HG02938 (cell line): ENCODE results near the gene KLRK1.
"Not testable (repeated sequence)": the region's sequence is repeated elsewhere in the genome, so short reads cannot be mapped to it uniquely, and the experiment has no call there.

ENCODE experiments used
- ATAC-seq: cut with Tn5 transposase; IDR thresholded peaks from one replicate; pipeline ENCODE4 v1.9.1; 2021; ENCODE audit warnings: mild to moderate bottlenecking, moderate library complexity; ENCODE audit not compliant: unreplicated experiment

KLRK1 gene

GRCh38 chr12:10390991-10391390 is 1.1 kb upstream of the KLRK1 start:
- not testable (repeated sequence) for ATAC-seq

GRCh38 chr12:10388624-10389413 is 1.0 kb downstream of the KLRK1 start:
- no peak for ATAC-seq

DNA sequence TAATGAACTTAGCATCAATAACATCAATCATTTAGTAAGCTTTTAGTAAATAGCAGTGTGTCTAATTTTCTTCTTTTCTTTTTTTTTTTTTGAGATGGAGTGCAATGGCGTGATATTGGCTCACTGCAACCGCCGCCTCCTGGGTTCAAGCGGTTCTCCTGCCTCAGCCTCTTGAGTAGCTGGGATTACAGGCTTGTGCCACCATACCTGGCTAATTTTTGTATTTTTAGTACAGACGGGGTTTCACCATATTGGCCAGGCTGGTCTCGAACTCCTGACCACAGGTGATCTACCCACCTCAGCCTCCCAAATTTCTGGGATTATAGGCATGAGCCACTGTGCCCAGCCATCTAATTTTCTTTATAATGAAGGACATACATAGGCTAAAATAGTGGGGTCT is 2.3 kb downstream of the KLRK1 start:
- not testable (repeated sequence) for ATAC-seq

DNA sequence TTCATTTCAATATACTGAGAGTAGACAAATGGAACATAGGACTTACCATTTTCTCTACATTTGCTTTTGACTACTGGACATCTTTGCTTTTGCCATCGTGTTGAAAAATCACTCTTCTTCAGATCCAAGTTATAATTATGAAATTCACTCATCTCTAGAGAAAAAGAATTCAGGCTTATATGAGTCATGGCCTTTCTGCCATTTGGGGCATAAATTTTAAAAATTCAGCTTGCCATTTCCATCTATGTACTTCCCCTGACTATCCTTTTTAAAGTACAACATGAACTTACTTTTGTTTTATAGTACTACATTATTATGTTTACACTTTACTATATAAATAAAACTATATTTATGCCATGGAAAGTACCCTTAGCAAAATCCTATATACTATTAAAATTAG is 3.0 kb downstream of the KLRK1 start:
- ATAC-seq = no peak

DNA sequence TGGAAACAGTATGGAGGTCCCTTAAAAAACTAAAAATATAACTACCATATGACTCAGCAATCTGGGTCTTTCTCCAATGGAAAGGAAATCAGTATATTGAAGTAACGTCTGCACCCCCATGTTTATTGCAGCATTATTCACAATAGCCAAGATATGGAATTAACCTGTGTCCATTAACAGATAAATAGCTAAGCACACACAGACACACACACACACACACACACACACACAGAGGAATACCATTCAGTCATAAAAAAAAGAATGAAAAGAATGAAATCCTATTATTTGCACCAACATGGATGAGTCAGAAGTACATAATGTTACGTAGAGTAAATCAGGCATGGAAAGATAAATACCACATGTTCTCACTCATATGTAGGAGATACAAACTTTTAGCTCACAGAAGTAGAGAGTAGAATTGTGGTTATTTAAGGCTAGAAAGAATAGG is 4.7 kb downstream of the KLRK1 start:
- no peak for ATAC-seq

DNA sequence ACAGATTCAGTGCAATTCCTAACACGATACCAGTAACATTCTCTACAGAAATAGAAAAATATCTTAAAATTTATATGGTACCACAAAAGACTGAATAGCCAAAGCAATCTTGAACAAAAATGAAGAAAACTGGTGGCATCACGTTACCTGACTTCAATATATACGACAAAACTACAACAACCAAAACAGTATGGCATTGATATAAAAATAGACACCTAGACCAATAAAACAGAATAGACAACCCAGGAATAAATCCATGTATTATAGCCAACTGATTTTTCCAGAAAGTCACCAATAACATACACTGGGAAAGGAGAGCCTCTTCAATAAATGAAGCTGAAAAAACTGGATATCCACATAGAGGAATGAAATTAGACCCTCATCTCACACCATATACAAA is 5.7 kb downstream of the KLRK1 start:
- no peak for ATAC-seq

DNA sequence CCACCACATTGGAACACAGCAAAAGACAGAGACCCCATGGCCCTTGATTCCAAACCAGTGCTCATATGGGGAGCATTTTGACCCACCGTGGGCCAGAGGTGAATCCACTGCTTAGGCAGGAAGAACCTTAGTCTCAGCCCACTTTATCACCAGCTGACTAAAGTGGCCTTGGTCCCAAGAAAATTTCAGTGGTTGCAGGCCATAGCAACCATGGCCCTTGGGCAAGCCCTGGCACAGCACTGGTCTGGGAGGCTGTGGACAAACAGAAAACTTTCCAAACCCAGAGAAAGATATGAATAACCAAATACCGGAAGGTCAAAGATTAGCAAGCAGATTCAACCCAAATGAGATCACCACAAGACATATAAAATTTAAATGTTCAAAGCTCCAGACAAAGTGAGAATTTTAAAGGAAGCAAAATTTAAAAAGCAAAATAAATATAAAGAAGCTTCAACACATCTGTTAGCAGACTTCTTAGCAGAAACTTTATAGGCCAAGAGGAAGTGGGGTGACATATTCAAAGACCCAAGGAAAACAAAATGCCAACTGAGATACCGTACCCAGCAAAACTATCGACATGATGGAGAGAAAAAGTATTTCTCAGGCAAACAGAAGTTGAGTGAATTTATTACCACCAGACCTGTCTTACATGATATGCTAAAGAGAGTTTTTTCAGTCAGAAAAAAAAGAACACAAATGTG is 7.8 kb downstream of the KLRK1 start:
- ATAC-seq = no peak

- not testable (repeated sequence) for ATAC-seq
Measured at GRCh38 chr12:10378737-10379136, 11.1 kb downstream of the KLRK1 start.

GRCh38 chr12:10374624-10375018 is 15.2 kb downstream of the KLRK1 start:
- no peak for ATAC-seq

GRCh38 chr12:10372559-10372958 is 17.3 kb downstream of the KLRK1 start:
- no peak for ATAC-seq

- not testable (repeated sequence) for ATAC-seq
Measured at GRCh38 chr12:10371893-10372535, 17.8 kb downstream of the KLRK1 start.

- ATAC-seq = no peak
Measured at GRCh38 chr12:10369557-10370415, 20.1 kb downstream of the KLRK1 start.

- no peak for ATAC-seq
Measured at GRCh38 chr12:10368206-10369171, 21.4 kb downstream of the KLRK1 start.

DNA sequence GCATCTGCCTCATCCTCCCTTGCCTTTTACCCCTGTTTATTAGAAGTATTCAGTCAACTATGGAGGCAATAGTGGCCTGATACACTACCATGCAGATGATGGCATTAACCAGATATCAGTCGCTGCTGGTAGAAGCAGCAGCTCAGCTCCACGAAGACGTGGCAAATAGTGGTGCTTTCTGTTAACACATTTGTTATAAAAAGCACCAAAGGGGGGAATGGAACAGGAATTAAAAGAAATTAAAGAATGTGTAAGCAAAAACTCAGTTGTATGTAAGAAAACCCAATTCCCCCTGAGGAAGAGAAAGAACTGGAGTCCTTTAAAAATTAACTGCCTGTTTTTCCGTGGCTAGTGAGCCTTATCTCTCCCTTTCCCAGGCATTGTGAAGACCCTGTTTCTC is 22.1 kb downstream of the KLRK1 start:
- not testable (repeated sequence) for ATAC-seq

DNA sequence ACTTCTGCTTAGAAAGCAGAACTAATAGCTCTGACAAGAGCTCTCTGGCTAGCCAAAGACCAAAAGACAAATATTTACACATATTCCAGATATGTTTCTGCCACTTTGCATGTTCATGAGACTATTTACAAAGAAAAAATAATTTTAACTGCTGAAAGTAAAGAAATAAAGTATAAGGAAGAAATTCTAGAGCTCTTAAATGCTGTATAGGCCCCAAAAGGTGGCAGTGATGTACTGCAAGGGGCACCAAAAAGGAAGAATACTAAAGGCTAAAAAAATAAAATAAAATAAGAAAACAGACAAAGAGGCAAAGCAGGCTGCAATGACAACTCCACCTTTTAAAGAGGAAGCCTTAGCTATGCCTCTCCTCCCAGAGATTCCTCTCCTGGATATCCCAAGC is 23.0 kb downstream of the KLRK1 start:
- no peak for ATAC-seq

- ATAC-seq = no peak
Measured at GRCh38 chr12:10365696-10366405, 24.0 kb downstream of the KLRK1 start.

DNA sequence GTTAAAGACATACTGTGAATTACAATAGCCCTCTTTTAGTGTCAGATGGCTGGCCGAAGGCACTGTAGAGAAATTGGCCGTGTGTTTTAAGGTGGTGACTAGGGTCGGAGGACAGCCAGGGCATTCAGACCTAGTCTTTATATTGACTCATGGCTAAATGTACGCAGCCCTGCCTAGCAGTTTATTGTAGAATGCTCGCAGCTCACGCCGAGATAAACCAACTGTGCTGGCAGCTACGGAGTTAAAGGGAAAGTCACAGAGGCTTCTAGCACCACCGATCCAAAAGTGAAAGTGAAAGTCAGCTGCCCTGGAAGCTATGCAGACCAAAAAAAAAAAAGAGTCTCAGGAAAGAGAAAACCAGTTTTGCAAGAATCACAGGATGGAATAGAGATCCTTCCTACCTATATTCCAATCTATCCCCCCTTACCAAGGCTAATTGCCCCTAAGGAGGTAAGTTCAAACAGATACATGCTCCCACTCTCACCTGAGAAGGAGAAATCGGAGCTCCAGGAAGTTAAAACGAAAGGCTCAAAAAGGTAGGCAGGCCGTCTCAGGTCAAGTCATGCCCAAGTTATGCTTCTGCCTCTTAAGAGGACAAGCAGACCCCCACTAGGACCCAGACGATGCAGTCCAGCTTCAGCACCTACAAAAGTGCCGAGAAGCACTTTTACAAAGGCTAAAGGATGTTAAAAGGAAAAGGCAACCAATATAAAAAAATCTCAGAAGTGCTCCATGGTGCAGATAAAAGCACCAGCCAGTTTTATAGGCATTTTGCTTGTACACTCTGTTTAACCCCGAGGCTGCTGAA is 24.8 kb downstream of the KLRK1 start:
- ATAC-seq = peak; percentile 37
